ENCODE data around the gene MAP3K19. TPM values are rescaled to one million over a fixed set of nuclear protein-coding genes. Genes with fewer than 3 reads are reported as not detected.

Gene MAP3K19
- total and polyA plus RNA-seq, 10 of the 15 experiments (the other 5 are each of a cell fraction or from before 2014, with no cell fraction given), result 0.05 TPM; not detected in 9

GRCh38 chr2:135066710-135067109, 19.5 kb upstream of the MAP3K19 start (continued):
- TF ChIP-seq HDAC2 (IDR thresholded peaks at IDR 0.05) (no peak), RUNX3 (IDR thresholded peaks at IDR 0.05; ENCODE audit: low read length) (no peak), ETV6 (conservative IDR thresholded peaks at IDR 0.05 in 1 of 2, IDR thresholded peaks at IDR 0.05 in 1 of 2; ENCODE audit: borderline replicate concordance in 1 of 2, low read depth in 1 of 2) (no peak), NFIC (IDR thresholded peaks at IDR 0.05; ENCODE audit: low read depth, low read length) (no peak), JUNB (IDR thresholded peaks at IDR 0.05) (no peak), KLF5 (IDR thresholded peaks at IDR 0.05; ENCODE audit: partially characterized antibody) (no peak), ZNF592 (IDR thresholded peaks at IDR 0.05) (no peak), ZNF217 (IDR thresholded peaks at IDR 0.05) (no peak), POLR2A (IDR thresholded peaks at IDR 0.05; ENCODE audit: low read depth, low read length) (no peak), HSF1 (IDR thresholded peaks at IDR 0.05; ENCODE audit: low read depth, low read length) (no peak)
- TF ChIP-seq, protein P1, sequence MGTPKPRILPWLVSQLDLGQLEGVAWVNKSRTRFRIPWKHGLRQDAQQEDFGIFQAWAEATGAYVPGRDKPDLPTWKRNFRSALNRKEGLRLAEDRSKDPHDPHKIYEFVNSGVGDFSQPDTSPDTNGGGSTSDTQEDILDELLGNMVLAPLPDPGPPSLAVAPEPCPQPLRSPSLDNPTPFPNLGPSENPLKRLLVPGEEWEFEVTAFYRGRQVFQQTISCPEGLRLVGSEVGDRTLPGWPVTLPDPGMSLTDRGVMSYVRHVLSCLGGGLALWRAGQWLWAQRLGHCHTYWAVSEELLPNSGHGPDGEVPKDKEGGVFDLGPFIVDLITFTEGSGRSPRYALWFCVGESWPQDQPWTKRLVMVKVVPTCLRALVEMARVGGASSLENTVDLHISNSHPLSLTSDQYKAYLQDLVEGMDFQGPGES (IDR thresholded peaks at IDR 0.05), result no peak
- TF ChIP-seq, protein P2, sequence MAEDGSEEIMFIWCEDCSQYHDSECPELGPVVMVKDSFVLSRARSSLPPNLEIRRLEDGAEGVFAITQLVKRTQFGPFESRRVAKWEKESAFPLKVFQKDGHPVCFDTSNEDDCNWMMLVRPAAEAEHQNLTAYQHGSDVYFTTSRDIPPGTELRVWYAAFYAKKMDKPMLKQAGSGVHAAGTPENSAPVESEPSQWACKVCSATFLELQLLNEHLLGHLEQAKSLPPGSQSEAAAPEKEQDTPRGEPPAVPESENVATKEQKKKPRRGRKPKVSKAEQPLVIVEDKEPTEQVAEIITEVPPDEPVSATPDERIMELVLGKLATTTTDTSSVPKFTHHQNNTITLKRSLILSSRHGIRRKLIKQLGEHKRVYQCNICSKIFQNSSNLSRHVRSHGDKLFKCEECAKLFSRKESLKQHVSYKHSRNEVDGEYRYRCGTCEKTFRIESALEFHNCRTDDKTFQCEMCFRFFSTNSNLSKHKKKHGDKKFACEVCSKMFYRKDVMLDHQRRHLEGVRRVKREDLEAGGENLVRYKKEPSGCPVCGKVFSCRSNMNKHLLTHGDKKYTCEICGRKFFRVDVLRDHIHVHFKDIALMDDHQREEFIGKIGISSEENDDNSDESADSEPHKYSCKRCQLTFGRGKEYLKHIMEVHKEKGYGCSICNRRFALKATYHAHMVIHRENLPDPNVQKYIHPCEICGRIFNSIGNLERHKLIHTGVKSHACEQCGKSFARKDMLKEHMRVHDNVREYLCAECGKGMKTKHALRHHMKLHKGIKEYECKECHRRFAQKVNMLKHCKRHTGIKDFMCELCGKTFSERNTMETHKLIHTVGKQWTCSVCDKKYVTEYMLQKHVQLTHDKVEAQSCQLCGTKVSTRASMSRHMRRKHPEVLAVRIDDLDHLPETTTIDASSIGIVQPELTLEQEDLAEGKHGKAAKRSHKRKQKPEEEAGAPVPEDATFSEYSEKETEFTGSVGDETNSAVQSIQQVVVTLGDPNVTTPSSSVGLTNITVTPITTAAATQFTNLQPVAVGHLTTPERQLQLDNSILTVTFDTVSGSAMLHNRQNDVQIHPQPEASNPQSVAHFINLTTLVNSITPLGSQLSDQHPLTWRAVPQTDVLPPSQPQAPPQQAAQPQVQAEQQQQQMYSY (CRISPR knock-in tag; IDR thresholded peaks at IDR 0.05), result no peak
- TF ChIP-seq, protein P3, sequence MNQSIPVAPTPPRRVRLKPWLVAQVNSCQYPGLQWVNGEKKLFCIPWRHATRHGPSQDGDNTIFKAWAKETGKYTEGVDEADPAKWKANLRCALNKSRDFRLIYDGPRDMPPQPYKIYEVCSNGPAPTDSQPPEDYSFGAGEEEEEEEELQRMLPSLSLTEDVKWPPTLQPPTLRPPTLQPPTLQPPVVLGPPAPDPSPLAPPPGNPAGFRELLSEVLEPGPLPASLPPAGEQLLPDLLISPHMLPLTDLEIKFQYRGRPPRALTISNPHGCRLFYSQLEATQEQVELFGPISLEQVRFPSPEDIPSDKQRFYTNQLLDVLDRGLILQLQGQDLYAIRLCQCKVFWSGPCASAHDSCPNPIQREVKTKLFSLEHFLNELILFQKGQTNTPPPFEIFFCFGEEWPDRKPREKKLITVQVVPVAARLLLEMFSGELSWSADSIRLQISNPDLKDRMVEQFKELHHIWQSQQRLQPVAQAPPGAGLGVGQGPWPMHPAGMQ (IDR thresholded peaks at IDR 0.05; ENCODE audit: borderline replicate concordance), result no peak

Data from GM12878 (cell line).